ENCODE data around the gene VBP1. TPM values are rescaled to one million over a fixed set of nuclear protein-coding genes. Genes with fewer than 3 reads are reported as not detected.
"Not testable (repeated sequence)": the region's sequence is repeated elsewhere in the genome, so short reads cannot be mapped to it uniquely, and the experiment has no call there.

The VBP1 gene
- total RNA-seq, 1 experiment from 2014 or later, result 137 TPM

GRCh38 chrX:155262970-155263754, 46.9 kb downstream of the VBP1 start:
- peak; percentile 12 for DNase-seq (ENCODE audit: low spot score)
- in situ Hi-C loops (cut with HindIII; ENCODE audit: low sequenced_read_pairs), result no loop called here

DNA sequence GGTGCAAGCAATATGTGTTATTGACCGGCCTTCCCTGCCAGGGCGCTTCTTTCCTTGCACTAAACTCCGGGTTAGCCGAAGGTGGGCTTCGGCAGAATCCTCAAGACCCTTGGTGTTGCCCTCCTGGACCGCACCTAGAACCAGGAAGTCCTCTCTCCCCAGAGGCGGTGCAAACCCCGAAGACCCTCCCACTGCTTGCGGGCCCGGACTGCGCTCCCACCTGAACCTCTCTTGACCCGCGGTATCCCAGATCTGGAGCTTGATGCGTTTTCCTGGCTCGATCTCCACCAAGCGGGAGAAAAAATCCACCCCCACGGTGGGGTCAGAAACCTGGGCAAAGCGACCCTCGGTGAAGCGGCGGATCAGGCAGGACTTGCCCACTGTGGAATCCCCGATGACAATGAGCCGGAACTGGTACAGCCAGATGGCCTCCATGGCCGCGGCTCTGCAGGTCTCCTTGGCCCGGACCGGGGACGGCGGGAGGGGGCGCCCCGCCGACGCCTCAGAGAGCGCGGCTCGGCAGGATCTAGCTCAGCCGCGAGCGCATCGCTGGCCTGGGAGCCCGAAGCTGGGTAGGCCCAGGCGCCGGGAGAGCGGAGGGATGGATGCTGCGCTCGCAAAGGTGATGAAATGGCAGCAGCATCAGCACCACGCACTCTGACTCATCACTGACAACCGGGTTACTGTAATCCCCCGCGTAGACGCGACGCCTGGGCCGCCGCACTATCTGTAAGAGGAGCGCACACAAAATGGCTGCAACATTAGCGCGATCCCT, 47.8 kb downstream of the VBP1 start, which contains the start of gene RAB39B:
Gene RAB39B (minus strand): TSS at position 638 of the 775 bp plus-strand sequence. CDS start 203 bp downstream, at position 435.
- in situ Hi-C loops (cut with HindIII; ENCODE audit: low sequenced_read_pairs), result no loop called here
- peak; percentile 82 for DNase-seq (ENCODE audit: low spot score)

- no peak for DNase-seq (ENCODE audit: low spot score)
- in situ Hi-C loops (cut with HindIII; ENCODE audit: low sequenced_read_pairs), result no loop called here
Observed at GRCh38 chrX:155266439-155266838, 50.2 kb downstream of the VBP1 start.

DNA sequence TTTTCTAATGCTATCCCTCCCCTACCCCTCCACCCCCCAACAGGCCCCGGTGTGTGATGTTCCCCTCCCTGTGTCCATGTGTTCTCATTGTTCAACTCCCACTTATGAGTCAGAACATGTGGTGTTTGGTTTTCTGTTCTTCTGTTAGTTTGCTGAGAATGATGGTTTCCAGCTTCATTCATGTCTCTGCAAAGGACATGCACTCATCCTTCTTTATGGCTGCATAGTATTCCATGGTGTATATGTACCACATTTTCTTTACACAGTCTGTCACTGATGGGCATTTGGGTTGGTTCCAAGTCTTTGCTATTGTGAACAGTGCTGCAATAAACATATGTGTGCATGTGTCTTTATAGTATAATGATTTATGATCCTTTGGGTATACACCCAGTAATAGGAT, 51.7 kb downstream of the VBP1 start:
- DNase-seq (ENCODE audit: low spot score); in situ Hi-C loops (cut with HindIII; ENCODE audit: low sequenced_read_pairs): not testable (repeated sequence)

GRCh38 chrX:155270969-155271368, 54.7 kb downstream of the VBP1 start:
- in situ Hi-C loops (cut with HindIII; ENCODE audit: low sequenced_read_pairs), result no loop called here
- DNase-seq (ENCODE audit: low spot score), result no peak

DNA sequence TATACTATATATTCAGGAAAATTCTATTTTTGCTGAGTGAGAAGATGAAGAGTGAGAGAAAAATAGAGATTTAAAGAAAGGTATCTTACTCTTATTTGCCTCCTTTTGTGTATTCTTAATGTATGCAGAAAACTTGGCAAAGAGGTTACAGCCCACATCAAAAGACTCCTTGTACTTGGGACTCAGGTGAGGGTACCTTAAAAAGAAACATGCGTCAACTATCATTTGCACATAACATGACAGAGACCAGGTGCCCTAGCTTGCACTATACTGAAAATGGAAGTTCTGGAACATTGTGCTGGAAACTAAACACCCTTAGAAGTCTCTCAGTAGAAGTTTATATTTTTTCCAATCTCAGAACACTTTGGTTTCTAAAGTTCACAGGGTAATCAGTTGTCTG, 63.6 kb downstream of the VBP1 start:
- DNase-seq (ENCODE audit: low spot score), result no peak
- in situ Hi-C loops (cut with HindIII; ENCODE audit: low sequenced_read_pairs), result no loop called here

Other genes starting within 250 kb of the VBP1 start
- 0.18 and 0.44 TPM in 2 replicates for gene F8, start 193.7 kb upstream of the VBP1 start, total RNA-seq (2014; rRNA removed; shearing (Covaris generic))
- gene FUNDC2, start 189.6 kb upstream of the VBP1 start, total RNA-seq (2014; rRNA removed; shearing (Covaris generic)), result 44.2 and 69.2 TPM in 2 replicates
- 5.0 and 25.7 TPM in 2 replicates for gene CMC4, start 145.3 kb upstream of the VBP1 start, total RNA-seq (2014; rRNA removed; shearing (Covaris generic))
- gene MTCP1, start 145.3 kb upstream of the VBP1 start, total RNA-seq (2014; rRNA removed; shearing (Covaris generic)), result 6.5 and 29.0 TPM in 2 replicates
- gene BRCC3, start 145.0 kb upstream of the VBP1 start, total RNA-seq (2014; rRNA removed; shearing (Covaris generic)), result 6.0 and 8.9 TPM in 2 replicates
- gene RAB39B, start 48.0 kb downstream of the VBP1 start, total RNA-seq (2014; rRNA removed; shearing (Covaris generic)), result 0.68 and 1.6 TPM in 2 replicates
- 1.4 TPM in 1 of 2 replicates, not detected in the other for gene CLIC2, start 118.2 kb downstream of the VBP1 start, total RNA-seq (2014; rRNA removed; shearing (Covaris generic))
- 0.62 TPM in 1 of 2 replicates, not detected in the other for gene F8A2, start 165.6 kb downstream of the VBP1 start, total RNA-seq (2014; rRNA removed; shearing (Covaris generic))
- gene F8A3, start 242.2 kb downstream of the VBP1 start, total RNA-seq (2014; rRNA removed; shearing (Covaris generic)), result not detected in 2 replicates

Measured in G401 (cell line).